Uterus (tissue), 4 donors: ENCODE measurements around the gene HS6ST3. TPM values are rescaled to one million over a fixed set of nuclear protein-coding genes. Genes with fewer than 3 reads are reported as not detected.

ENCODE experiments used
- DNase-seq, 2 donors: peaks; one replicate each; pipeline ENCODE4 v3.0.0-alpha.2; 2019 to 2020
- H3K27ac ChIP-seq, 2 donors: fragments of 200-600 bp; sonication (generic); 1 replicate in 1 of 2; 2 replicates in 1 of 2; pipeline ENCODE4 v1.5.1; 2016 to 2018
- H3K27me3 ChIP-seq, 2 donors: fragments of 200-600 bp; sonication (generic); one replicate each; pipeline ENCODE4 v1.5.1; 2018 to 2019; ENCODE audit warnings: control low read depth in 1 of 2
- H3K36me3 ChIP-seq, 2 donors: fragments of 200-600 bp; sonication (generic); one replicate each; pipeline ENCODE4 v1.5.1; 2019; ENCODE audit warnings: control low read depth in 1 of 2
- H3K4me1 ChIP-seq, 2 donors: fragments of 200-600 bp; sonication (generic); one replicate each; pipeline ENCODE4 v1.5.1; 2018 to 2019; ENCODE audit warnings: control low read depth in 1 of 2
- H3K4me3 ChIP-seq, 2 donors: fragments of 200-600 bp; sonication (generic); 1 replicate in 1 of 2; 2 replicates in 1 of 2; pipeline ENCODE4 v1.5.1; 2018 to 2019; ENCODE audit warnings: mild to moderate bottlenecking in 1 of 2
- H3K9me3 ChIP-seq, 2 donors: fragments of 200-600 bp; sonication (generic); one replicate each; pipeline ENCODE4 v1.5.1; 2019; ENCODE audit warnings: control low read depth in 1 of 2
- CTCF ChIP-seq, 4 experiments: fragments of 200-600 bp in 2 of 4; fragments of 450-650 bp in 2 of 4; sonication (generic) in 2 of 4; IDR thresholded peaks; one replicate each; pipeline ENCODE4 v1.5.1; 2016 to 2019; ENCODE audit warnings: antibody characterized with exemption in 4 of 4, mild to moderate bottlenecking in 2 of 4, moderate library complexity in 1 of 4
- POLR2A ChIP-seq, 2 donors: fragments of 450-650 bp; IDR thresholded peaks; one replicate each; pipeline ENCODE4 v1.6.1; 2016; ENCODE audit warnings: antibody characterized with exemption in 2 of 2, mild to moderate bottlenecking in 1 of 2, moderate library complexity in 1 of 2
- intact Hi-C: fragments of 100-400 bp; cut with DNase I; formaldehyde crosslinking; loops from one replicate; pipeline ENCODE4 v1.15.1; 2023; ENCODE audit warnings: low total_unique reads
- total RNA-seq, 4 donors: library from RNA; depleted of rRNA in 3 of 4; stranded (reverse); fragments of >200 nt in 3 of 4; gene quantifications; one replicate each; pipeline versions ENCODE4 v1.1.0 to v1.2.4, GENCODE V29; 2014 to 2023
- donor health status: DM: yes; HTN: yes; CAD: no.

Gene HS6ST3
- total RNA-seq, 4 donors from 2014 or later: 1.3 to 8.7 (median 5.3) TPM

GRCh38 chr13:96473526-96474180, 383.7 kb downstream of the HS6ST3 start:
- H3K27ac ChIP-seq: no peak overlapping the region
- H3K27me3 ChIP-seq: no peaks in the 10 kb centered on the region
- TF ChIP-seq CTCF (IDR thresholded peaks at IDR 0.05) (no peak), POLR2A (IDR thresholded peaks at IDR 0.05) (no peak)
- intact Hi-C loops: no loop called here
- H3K9me3 ChIP-seq: no peaks in the 10 kb centered on the region
- no peaks in the 10 kb centered on the region for H3K36me3 ChIP-seq
- H3K4me1 ChIP-seq: no peaks in the 10 kb centered on the region
- DNase-seq: no peak
- no peak overlapping the region for H3K4me3 ChIP-seq

DNA sequence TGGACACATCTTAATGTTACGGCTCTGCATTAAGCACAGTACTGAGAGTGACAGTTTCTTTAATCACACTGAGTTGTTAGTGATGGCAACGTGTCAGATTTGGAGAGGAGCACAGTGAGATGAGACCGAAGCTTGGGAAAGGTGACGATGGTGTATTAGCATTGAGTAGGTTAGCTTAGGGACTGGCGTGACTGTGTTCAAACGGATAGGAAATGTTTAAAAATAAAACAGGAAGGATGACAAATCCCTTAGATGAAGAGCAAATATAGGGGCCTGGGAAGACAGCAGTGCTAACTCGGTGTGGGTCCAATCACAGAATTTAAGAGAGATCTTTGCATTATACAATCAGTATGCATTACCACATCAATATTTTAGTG, 384.3 kb downstream of the HS6ST3 start:
- Histone ChIP-seq H3K9me3 (no peaks in the 10 kb centered on the region), H3K36me3 (no peaks in the 10 kb centered on the region), H3K4me1 (no peaks in the 10 kb centered on the region), H3K4me3 (no peak overlapping the region), H3K27ac (no peak overlapping the region), H3K27me3 (no peaks in the 10 kb centered on the region)
- TF ChIP-seq POLR2A (IDR thresholded peaks at IDR 0.05) (no peak), CTCF (IDR thresholded peaks at IDR 0.05) (no peak)
- intact Hi-C loops: no loop called here
- DNase-seq: no peak

- Histone ChIP-seq H3K4me3 (no peak overlapping the region), H3K27ac (no peak overlapping the region), H3K27me3 (no peaks in the 10 kb centered on the region), H3K36me3 (no peaks in the 10 kb centered on the region), H3K4me1 (no peaks in the 10 kb centered on the region), H3K9me3 (no peaks in the 10 kb centered on the region)
- TF ChIP-seq CTCF (IDR thresholded peaks at IDR 0.05): no peak
- no peak for TF ChIP-seq POLR2A (IDR thresholded peaks at IDR 0.05)
- intact Hi-C loops: no loop called here
- no peak for DNase-seq
These were observed 385.2 kb downstream of the HS6ST3 start for GRCh38 chr13:96475103-96475502.

- no peaks in the 10 kb centered on the region for H3K4me1 ChIP-seq
- H3K9me3 ChIP-seq: no peaks in the 10 kb centered on the region
- no peaks in the 10 kb centered on the region for H3K27me3 ChIP-seq
- TF ChIP-seq CTCF (IDR thresholded peaks at IDR 0.05) (no peak), POLR2A (IDR thresholded peaks at IDR 0.05) (no peak)
- no peaks in the 10 kb centered on the region for H3K36me3 ChIP-seq
- DNase-seq: no peak
- H3K4me3 ChIP-seq: no peak overlapping the region
- no peak overlapping the region for H3K27ac ChIP-seq
- intact Hi-C loops: no loop called here
These were observed 391.6 kb downstream of the HS6ST3 start for GRCh38 chr13:96481482-96481881.

- TF ChIP-seq POLR2A (IDR thresholded peaks at IDR 0.05) (no peak), CTCF (IDR thresholded peaks at IDR 0.05) (no peak)
- no peaks in the 10 kb centered on the region for H3K36me3 ChIP-seq
- no peak for DNase-seq
- H3K4me1 ChIP-seq: no peaks in the 10 kb centered on the region
- H3K4me3 ChIP-seq: no peak overlapping the region
- no peaks in the 10 kb centered on the region for H3K27me3 ChIP-seq
- no peaks in the 10 kb centered on the region for H3K9me3 ChIP-seq
- H3K27ac ChIP-seq: no peak overlapping the region
- intact Hi-C loops: no loop called here
These were observed 400.6 kb downstream of the HS6ST3 start for GRCh38 chr13:96490496-96490989.
